CD8-positive, alpha-beta memory T cell (primary cell): ENCODE data around the gene KLHL2. TPM values are rescaled to one million over a fixed set of nuclear protein-coding genes. Genes with fewer than 3 reads are reported as not detected.

Experiments used
- CTCF ChIA-PET: fragments of 350-600 bp; sonication (Branson Sonifier 250); formaldehyde crosslinking; loops from one replicate; lab custom pipeline; 2021; ENCODE audit warnings: antibody characterized with exemption; lab: Charles Lee
- POLR2A ChIA-PET: fragments of 350-600 bp; sonication (Branson Sonifier 250); formaldehyde crosslinking; loops from one replicate; lab custom pipeline; 2021; ENCODE audit warnings: antibody characterized with exemption; lab: Charles Lee
- DNase-seq, 5 donors: peaks; one replicate each; pipeline versions ENCODE4 v3.0.0 to v3.0.0-alpha.2; 2020 to 2022; ENCODE audit warnings: mixed read lengths in 1 of 5
- H3K27ac ChIP-seq: one replicate; pipeline ENCODE4 v1.7.0; 2013; ENCODE audit warnings: low read depth, mild to moderate bottlenecking, low read length, moderate library complexity
- H3K27me3 ChIP-seq: 2 replicates; pipeline ENCODE4 v1.7.0; 2013; ENCODE audit warnings: low read length, mild to moderate bottlenecking; ENCODE audit not compliant: insufficient read depth, poor library complexity, severe bottlenecking
- H3K36me3 ChIP-seq: 2 replicates; pipeline ENCODE4 v1.7.0; 2013; ENCODE audit warnings: mild to moderate bottlenecking, low read length, moderate library complexity; ENCODE audit not compliant: insufficient read depth
- H3K4me1 ChIP-seq: 2 replicates; pipeline ENCODE4 v1.7.0; 2013; ENCODE audit warnings: mild to moderate bottlenecking, low read length, moderate library complexity; ENCODE audit not compliant: insufficient read depth
- H3K4me3 ChIP-seq: 2 replicates; pipeline ENCODE4 v1.7.0; 2013; ENCODE audit warnings: mild to moderate bottlenecking, low read length
- H3K9me3 ChIP-seq: 2 replicates; pipeline ENCODE4 v1.7.0; 2013; ENCODE audit warnings: mild to moderate bottlenecking, low read length
- H3K27ac Mint-ChIP-seq, 8 donors: one replicate each; pipeline ENCODE4 v1.8.0; 2020 to 2021; ENCODE audit warnings: mixed read lengths in 8 of 8, mild to moderate bottlenecking in 6 of 8, inconsistent platforms in 3 of 8, moderate library complexity in 3 of 8
- H3K27me3 Mint-ChIP-seq, 2 donors: one replicate each; pipeline ENCODE4 v1.8.0; 2020 to 2021; ENCODE audit warnings: mixed read lengths in 2 of 2, mild to moderate bottlenecking in 1 of 2, moderate library complexity in 1 of 2
- H3K36me3 Mint-ChIP-seq, 3 donors: one replicate each; pipeline ENCODE4 v1.8.0; 2020 to 2021; ENCODE audit warnings: mixed read lengths in 3 of 3, inconsistent platforms in 1 of 3, mild to moderate bottlenecking in 1 of 3
- H3K4me1 Mint-ChIP-seq, 3 donors: one replicate each; pipeline ENCODE4 v1.8.0; 2020 to 2021; ENCODE audit warnings: mixed read lengths in 3 of 3, inconsistent platforms in 1 of 3, mild to moderate bottlenecking in 1 of 3
- H3K4me3 Mint-ChIP-seq, 7 donors: one replicate each; pipeline ENCODE4 v1.8.0; 2020 to 2021; ENCODE audit warnings: mixed read lengths in 7 of 7, mild to moderate bottlenecking in 6 of 7, moderate library complexity in 4 of 7, inconsistent platforms in 2 of 7
- H3K9me3 Mint-ChIP-seq, 5 donors: one replicate each; pipeline ENCODE4 v1.8.0; 2020 to 2022; ENCODE audit warnings: mixed read lengths in 5 of 5, mild to moderate bottlenecking in 3 of 5, moderate library complexity in 2 of 5, inconsistent platforms in 1 of 5
- polyA plus RNA-seq: library from polyadenylated mRNA; unstranded; fragments of 300-500 nt; fragmentation: Illumina TruSeq; gene quantifications from one replicate; pipeline ENCODE4 v1.2.3, GENCODE V29; 2021
- total RNA-seq, 2 experiments: library from RNA; stranded (reverse); gene quantifications; one replicate each; pipeline ENCODE4 v1.2.3, GENCODE V29; 2021

KLHL2 gene
- total and polyA plus RNA-seq, 3 experiments from 2014 or later = 5.2 to 25.9 (median 25.7) TPM

DNA sequence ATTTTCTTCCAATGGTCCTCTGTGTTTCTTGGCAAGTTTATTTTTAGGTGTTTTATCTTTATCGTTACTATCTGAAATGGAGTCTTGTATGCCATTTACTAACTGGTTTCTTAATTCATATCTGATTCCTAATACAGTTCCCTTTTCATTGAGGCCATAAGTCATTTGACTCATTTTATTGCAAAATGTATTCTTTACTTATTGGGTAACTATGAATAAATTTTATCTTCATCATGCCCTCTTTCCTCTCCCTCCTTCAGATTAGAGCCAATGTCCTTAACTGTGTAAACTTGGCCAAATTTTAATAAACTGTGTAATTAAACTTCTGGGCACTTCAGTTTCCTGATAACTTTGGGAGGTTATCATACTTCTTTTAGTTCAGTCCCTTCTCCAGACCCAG lies 100.8 kb downstream of the KLHL2 start:
- Histone ChIP-seq H3K27me3 (no peaks in the 10 kb centered on the region), H3K4me3 (no peak overlapping the region), H3K4me1 (no peaks in the 10 kb centered on the region), H3K36me3 (no peaks in the 10 kb centered on the region), H3K9me3 (no peaks in the 10 kb centered on the region), H3K27ac (no peak overlapping the region)
- peaks cover 0 to 57% (median 19%) of the 10 kb centered on the region in 3 donors for H3K36me3 Mint-ChIP-seq
- CTCF ChIA-PET = no interaction called here
- no peak overlapping the region for H3K27ac Mint-ChIP-seq
- DNase-seq = no peak
- POLR2A ChIA-PET = no interaction called here
- no peak overlapping the region for H3K4me3 Mint-ChIP-seq
- H3K27me3 Mint-ChIP-seq = no peaks in the 10 kb centered on the region
- no peaks in the 10 kb centered on the region for H3K4me1 Mint-ChIP-seq
- no peaks in the 10 kb centered on the region for H3K9me3 Mint-ChIP-seq

DNA sequence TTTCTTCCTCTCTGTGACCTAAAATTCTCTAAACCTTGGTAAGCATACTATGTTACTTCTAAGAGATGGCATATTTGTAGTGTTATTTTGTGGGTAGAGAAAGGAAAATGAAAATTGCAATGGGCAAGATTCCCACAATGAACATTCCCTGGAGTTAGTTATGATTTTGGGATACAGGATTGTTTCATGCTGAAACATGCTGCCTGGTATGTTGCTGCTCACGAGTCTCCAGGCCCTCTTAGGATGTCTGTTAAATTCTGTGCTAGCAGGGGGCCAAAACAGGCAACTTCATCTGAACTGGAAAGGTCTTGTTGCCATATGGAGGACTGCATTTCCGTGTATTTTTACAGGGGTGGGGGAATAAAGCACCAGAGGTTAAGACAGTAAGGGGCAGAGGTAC lies 101.2 kb downstream of the KLHL2 start:
- Histone ChIP-seq H3K4me3 (no peak overlapping the region), H3K4me1 (no peaks in the 10 kb centered on the region), H3K27ac (no peak overlapping the region), H3K9me3 (no peaks in the 10 kb centered on the region), H3K27me3 (no peaks in the 10 kb centered on the region), H3K36me3 (no peaks in the 10 kb centered on the region)
- peaks cover 0 to 59% (median 19%) of the 10 kb centered on the region in 3 donors for H3K36me3 Mint-ChIP-seq
- ChIA-PET CTCF (no interaction called here), POLR2A (no interaction called here)
- H3K4me1 Mint-ChIP-seq = no peaks in the 10 kb centered on the region
- H3K27me3 Mint-ChIP-seq = no peaks in the 10 kb centered on the region
- no peaks in the 10 kb centered on the region for H3K9me3 Mint-ChIP-seq
- H3K27ac Mint-ChIP-seq = peak overlapping the region in 2 of 8 donors; percentile 16 to 32
- H3K4me3 Mint-ChIP-seq = no peak overlapping the region
- DNase-seq = no peak

DNA sequence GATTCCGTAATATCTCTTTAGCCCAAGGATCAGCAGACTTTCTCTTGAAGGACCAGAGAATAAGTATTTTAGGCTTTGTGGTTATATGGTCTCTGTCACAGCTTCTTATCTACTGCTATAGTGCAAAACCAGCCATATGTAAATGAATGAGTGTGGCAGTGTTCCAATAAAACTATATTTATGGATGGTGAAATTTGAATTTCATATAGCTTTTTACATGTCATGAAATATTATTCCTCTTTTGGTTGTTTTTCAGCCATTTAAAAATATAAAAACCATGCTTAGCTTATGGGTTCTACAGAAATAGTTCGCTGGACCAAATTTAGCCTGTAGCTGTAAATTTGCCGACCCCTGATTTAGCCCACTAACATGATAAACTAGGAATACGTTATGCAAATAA lies 102.1 kb downstream of the KLHL2 start:
- Mint-ChIP-seq H3K9me3 (no peaks in the 10 kb centered on the region), H3K4me3 (no peak overlapping the region), H3K36me3 (peaks cover 0 to 59% (median 19%) of the 10 kb centered on the region in 3 donors), H3K27me3 (no peaks in the 10 kb centered on the region), H3K27ac (no peak overlapping the region), H3K4me1 (no peaks in the 10 kb centered on the region)
- CTCF ChIA-PET = no interaction called here
- Histone ChIP-seq H3K27me3 (no peaks in the 10 kb centered on the region), H3K4me1 (no peaks in the 10 kb centered on the region), H3K36me3 (no peaks in the 10 kb centered on the region), H3K4me3 (no peak overlapping the region), H3K9me3 (no peaks in the 10 kb centered on the region), H3K27ac (no peak overlapping the region)
- POLR2A ChIA-PET = no interaction called here
- no peak for DNase-seq

DNA sequence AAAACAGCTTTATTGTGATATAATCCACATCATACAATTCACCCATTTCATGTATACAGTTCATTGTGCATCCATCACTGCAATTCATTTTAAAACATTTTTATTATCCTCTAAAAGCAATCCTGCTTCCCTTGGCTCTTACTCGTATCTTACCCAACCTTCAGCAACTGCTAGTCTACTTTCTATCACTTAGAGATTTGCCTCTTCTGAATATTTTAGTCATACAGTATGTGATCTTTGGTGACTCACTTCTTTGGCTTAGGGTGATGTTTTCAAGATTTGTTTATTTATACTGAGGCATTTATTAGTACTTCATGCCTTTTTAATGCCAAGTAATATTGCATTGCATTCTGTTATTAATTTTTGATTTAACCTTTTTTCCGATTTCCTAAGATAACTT lies 105.1 kb downstream of the KLHL2 start:
- Mint-ChIP-seq H3K36me3 (peaks cover 0 to 49% (median 15%) of the 10 kb centered on the region in 3 donors), H3K4me1 (no peaks in the 10 kb centered on the region), H3K27ac (no peak overlapping the region), H3K27me3 (no peaks in the 10 kb centered on the region), H3K9me3 (no peaks in the 10 kb centered on the region), H3K4me3 (no peak overlapping the region)
- Histone ChIP-seq H3K9me3 (no peaks in the 10 kb centered on the region), H3K36me3 (no peaks in the 10 kb centered on the region), H3K27me3 (no peaks in the 10 kb centered on the region), H3K4me1 (no peaks in the 10 kb centered on the region), H3K27ac (no peak overlapping the region), H3K4me3 (no peak overlapping the region)
- CTCF ChIA-PET = no interaction called here
- no peak for DNase-seq
- POLR2A ChIA-PET = no interaction called here

DNA sequence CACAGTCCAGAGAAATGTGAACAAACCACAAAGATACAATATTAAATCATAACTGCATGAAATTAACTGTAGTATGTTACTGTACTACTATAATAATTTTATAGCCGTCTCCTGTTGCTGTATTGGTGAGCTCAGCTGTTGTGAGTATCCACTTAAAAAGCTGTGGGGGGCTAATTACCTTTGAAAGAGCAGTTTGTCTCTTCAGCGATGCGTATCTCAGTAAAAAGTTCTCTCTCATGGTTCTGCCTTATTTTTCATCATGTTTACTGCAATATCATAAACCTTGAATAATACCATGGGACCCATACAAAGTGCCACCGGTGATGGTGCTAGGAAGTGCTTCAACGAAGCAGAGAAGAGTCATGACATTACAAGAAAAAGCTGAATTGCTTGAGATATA lies 111.7 kb downstream of the KLHL2 start:
- Mint-ChIP-seq H3K36me3 (peaks cover 0 to 22% (median 10%) of the 10 kb centered on the region in 3 donors), H3K9me3 (no peaks in the 10 kb centered on the region), H3K27ac (no peak overlapping the region), H3K4me1 (no peaks in the 10 kb centered on the region), H3K4me3 (no peak overlapping the region), H3K27me3 (peaks cover 0 to 4% of the 10 kb centered on the region in 2 donors)
- H3K36me3 ChIP-seq = no peaks in the 10 kb centered on the region
- no peaks in the 10 kb centered on the region for H3K4me1 ChIP-seq
- H3K27ac ChIP-seq = no peak overlapping the region
- H3K4me3 ChIP-seq = no peak overlapping the region
- POLR2A ChIA-PET = no interaction called here
- CTCF ChIA-PET = no interaction called here
- H3K9me3 ChIP-seq = no peaks in the 10 kb centered on the region
- no peaks in the 10 kb centered on the region for H3K27me3 ChIP-seq
- DNase-seq = no peak

DNA sequence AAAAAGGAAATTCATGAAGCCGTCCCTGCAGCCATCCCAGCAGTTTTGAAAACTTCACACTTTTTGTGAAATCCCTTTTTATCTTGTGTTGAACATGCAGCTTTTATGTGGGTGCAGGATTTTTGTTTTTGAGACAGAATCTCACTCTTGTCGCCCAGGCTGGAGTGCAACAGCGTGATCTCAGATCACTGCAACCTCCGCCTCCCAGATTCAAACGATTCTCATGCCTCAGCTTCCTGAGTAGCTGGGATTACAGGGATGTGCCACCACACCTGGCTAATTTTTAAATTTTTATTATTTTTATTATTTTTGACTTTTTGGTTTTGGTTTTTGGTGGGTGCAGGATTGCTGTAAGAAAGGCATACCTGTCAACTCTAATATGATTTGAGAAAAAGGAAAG lies 112.1 kb downstream of the KLHL2 start:
- peaks cover 0 to 17% (median 11%) of the 10 kb centered on the region in 3 donors for H3K36me3 Mint-ChIP-seq
- Histone ChIP-seq H3K9me3 (no peaks in the 10 kb centered on the region), H3K27ac (no peak overlapping the region), H3K4me3 (no peak overlapping the region), H3K4me1 (no peaks in the 10 kb centered on the region), H3K27me3 (no peaks in the 10 kb centered on the region), H3K36me3 (no peaks in the 10 kb centered on the region)
- CTCF ChIA-PET = no interaction called here
- no peak overlapping the region for H3K27ac Mint-ChIP-seq
- DNase-seq = no peak
- H3K4me3 Mint-ChIP-seq = no peak overlapping the region
- peaks cover 0 to 4% of the 10 kb centered on the region in 2 donors for H3K27me3 Mint-ChIP-seq
- no peaks in the 10 kb centered on the region for H3K9me3 Mint-ChIP-seq
- POLR2A ChIA-PET = no interaction called here
- H3K4me1 Mint-ChIP-seq = no peaks in the 10 kb centered on the region

DNA sequence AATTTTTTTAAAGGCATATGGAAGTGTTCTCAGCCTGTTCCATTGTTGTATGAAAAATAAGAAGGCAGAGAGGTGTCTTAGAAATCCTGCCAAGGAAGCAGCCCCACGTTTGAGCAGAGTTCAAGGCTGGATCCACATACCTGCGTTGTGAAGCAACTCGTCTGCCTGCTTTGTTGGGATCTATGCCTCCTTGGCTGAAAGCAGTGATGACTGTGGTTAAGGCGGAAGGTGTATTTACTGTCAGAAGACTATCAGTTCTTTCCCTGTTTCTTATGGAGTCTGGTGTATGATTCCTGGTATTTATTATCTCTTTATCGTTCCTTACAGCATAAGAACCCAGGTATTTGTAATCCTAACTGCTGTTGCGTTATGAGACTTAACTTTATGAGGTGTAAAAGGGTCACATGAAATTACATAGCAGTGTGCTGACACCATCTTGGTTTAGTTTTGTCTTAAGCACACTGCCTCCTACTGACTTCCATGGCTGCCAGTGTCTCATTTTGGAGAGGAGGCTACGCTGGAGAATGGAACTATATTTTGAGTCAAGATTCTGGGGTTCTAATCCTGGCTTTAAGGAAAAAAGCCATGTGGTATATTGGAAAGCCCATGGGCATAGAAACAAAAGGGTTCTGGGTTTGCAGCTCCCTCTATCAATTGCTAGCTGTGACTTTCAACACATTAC lies 117.0 kb downstream of the KLHL2 start:
- Histone ChIP-seq H3K4me3 (no peak overlapping the region), H3K9me3 (no peaks in the 10 kb centered on the region), H3K27ac (no peak overlapping the region), H3K36me3 (no peaks in the 10 kb centered on the region), H3K4me1 (peaks cover 23% of the 10 kb centered on the region), H3K27me3 (no peaks in the 10 kb centered on the region)
- Mint-ChIP-seq H3K36me3 (peaks cover 0 to 10% (median 4%) of the 10 kb centered on the region in 3 donors), H3K27me3 (peaks cover 0 to 7% of the 10 kb centered on the region in 2 donors), H3K4me1 (peaks cover 0 to 11% (median 0%) of the 10 kb centered on the region in 3 donors), H3K9me3 (peaks cover 0 to 1% (median 0%) of the 10 kb centered on the region in 5 donors), H3K4me3 (peak overlapping the region in 1 of 7 donors; percentile 20), H3K27ac (no peak overlapping the region)
- ChIA-PET CTCF (interaction anchor here (5.1 kb wide), 1 partner anchor 211 kb away, joined by 16 read pairs; the partner anchor contains the start of gene TMEM192), POLR2A (no interaction called here)
- no peak for DNase-seq

DNA sequence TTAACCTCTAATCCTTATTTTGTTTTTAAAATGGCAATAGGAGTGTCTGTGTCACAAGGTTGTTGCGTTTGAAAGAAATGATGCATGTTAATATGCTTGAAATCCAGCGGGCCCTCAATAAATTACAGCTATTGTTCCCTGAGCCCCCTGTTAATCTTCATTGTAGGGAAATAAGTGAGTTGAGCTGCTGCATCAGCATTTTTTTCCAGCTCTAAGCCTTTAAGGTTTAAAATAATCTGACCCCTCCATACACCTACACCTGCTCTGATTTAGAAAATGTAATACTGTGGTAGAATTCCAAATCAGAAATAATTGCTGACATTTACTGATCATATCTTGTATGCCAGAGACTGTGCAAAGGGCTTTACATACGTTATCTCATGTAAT lies 117.5 kb downstream of the KLHL2 start:
- no peak for DNase-seq
- no peaks in the 10 kb centered on the region for H3K27me3 ChIP-seq
- Mint-ChIP-seq H3K4me3 (no peak overlapping the region), H3K36me3 (peaks cover 0 to 8% (median 2%) of the 10 kb centered on the region in 3 donors), H3K9me3 (peaks cover 0 to 1% (median 0%) of the 10 kb centered on the region in 5 donors), H3K27ac (no peak overlapping the region), H3K27me3 (peaks cover 0 to 7% of the 10 kb centered on the region in 2 donors), H3K4me1 (peaks cover 0 to 11% (median 4%) of the 10 kb centered on the region in 3 donors)
- no peaks in the 10 kb centered on the region for H3K36me3 ChIP-seq
- peaks cover 25% of the 10 kb centered on the region for H3K4me1 ChIP-seq
- no peaks in the 10 kb centered on the region for H3K9me3 ChIP-seq
- ChIA-PET CTCF (interaction anchor here (5.1 kb wide), 1 partner anchor 211 kb away, joined by 16 read pairs; the partner anchor contains the start of gene TMEM192), POLR2A (no interaction called here)
- no peak overlapping the region for H3K4me3 ChIP-seq
- no peak overlapping the region for H3K27ac ChIP-seq
